Measurements from ENCODE around the gene ENPEP. TPM values are rescaled to one million over a fixed set of nuclear protein-coding genes. Genes with fewer than 3 reads are reported as not detected.
A peak's percentile ranks its signal among the peaks of the same experiment; 100 is the strongest.
"Not testable (repeated sequence)": the region's sequence is repeated elsewhere in the genome, so short reads cannot be mapped to it uniquely, and the experiment has no call there.

Gene ENPEP
- total RNA-seq, 1 donor from 2014 or later = 1.7 TPM

DNA sequence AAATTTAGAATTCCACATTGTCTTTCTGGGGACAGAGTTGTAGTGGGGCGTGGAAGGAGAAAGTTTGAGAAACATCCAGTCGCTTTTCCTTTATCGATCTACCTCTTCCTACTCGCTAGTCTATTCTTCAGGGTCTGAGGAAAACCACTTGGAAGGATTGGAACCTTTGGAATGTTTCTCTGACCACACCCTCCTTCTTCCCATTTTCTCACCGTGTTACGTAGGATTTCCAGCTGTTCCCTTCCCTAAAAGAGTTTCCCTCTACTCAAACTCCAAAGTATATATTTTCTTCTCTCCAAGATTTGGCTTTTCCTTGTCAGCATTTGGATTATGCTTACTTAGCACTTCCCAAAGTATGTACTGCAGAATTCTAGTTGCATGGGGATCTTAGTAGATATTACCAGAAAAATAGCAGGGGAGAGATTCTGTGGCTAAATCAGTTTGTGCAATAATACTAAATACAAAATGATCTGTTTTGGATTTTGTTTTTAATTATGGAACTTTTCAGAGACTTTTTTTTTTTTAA lies 4.9 kb downstream of the ENPEP start:
- TF ChIP-seq, protein P1, sequence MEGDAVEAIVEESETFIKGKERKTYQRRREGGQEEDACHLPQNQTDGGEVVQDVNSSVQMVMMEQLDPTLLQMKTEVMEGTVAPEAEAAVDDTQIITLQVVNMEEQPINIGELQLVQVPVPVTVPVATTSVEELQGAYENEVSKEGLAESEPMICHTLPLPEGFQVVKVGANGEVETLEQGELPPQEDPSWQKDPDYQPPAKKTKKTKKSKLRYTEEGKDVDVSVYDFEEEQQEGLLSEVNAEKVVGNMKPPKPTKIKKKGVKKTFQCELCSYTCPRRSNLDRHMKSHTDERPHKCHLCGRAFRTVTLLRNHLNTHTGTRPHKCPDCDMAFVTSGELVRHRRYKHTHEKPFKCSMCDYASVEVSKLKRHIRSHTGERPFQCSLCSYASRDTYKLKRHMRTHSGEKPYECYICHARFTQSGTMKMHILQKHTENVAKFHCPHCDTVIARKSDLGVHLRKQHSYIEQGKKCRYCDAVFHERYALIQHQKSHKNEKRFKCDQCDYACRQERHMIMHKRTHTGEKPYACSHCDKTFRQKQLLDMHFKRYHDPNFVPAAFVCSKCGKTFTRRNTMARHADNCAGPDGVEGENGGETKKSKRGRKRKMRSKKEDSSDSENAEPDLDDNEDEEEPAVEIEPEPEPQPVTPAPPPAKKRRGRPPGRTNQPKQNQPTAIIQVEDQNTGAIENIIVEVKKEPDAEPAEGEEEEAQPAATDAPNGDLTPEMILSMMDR (IDR thresholded peaks at IDR 0.05) = no peak
- peak overlapping the region in 1 of 2 donors; percentile 7 for H3K27ac ChIP-seq
- H3K4me3 ChIP-seq = no peak overlapping the region
- intact Hi-C loops (cut with DNase I) = no loop called here
- no peaks in the 10 kb centered on the region for H3K36me3 ChIP-seq
- H3K27me3 ChIP-seq = no peaks in the 10 kb centered on the region
- H3K9me3 ChIP-seq = no peaks in the 10 kb centered on the region
- no peaks in the 10 kb centered on the region for H3K4me1 ChIP-seq
- no peak for DNase-seq (ENCODE audit: low spot score in 2 of 2)

GRCh38 chr4:110483516-110483915 lies 7.6 kb downstream of the ENPEP start:
- DNase-seq (ENCODE audit: low spot score in 2 of 2) = no peak
- H3K9me3 ChIP-seq = no peaks in the 10 kb centered on the region

GRCh38 chr4:110484029-110484428 lies 8.1 kb downstream of the ENPEP start:
- intact Hi-C loops (cut with DNase I) = no loop called here
- H3K4me1 ChIP-seq = no peaks in the 10 kb centered on the region
- no peak for DNase-seq (ENCODE audit: low spot score in 2 of 2)
- H3K36me3 ChIP-seq = no peaks in the 10 kb centered on the region
- TF ChIP-seq, protein P1 (IDR thresholded peaks at IDR 0.05) = no peak
- no peaks in the 10 kb centered on the region for H3K9me3 ChIP-seq
- H3K27me3 ChIP-seq = no peaks in the 10 kb centered on the region
- no peak overlapping the region for H3K4me3 ChIP-seq
- no peak overlapping the region for H3K27ac ChIP-seq

More at GRCh38 chr4:110483516-110483915, 7.6 kb downstream of the ENPEP start:
- H3K4me3 ChIP-seq = no peak overlapping the region
- H3K36me3 ChIP-seq = no peaks in the 10 kb centered on the region
- intact Hi-C loops (cut with DNase I) = no loop called here
- no peaks in the 10 kb centered on the region for H3K4me1 ChIP-seq
- no peak overlapping the region for H3K27ac ChIP-seq
- TF ChIP-seq, protein P1 (IDR thresholded peaks at IDR 0.05) = no peak
- H3K27me3 ChIP-seq = no peaks in the 10 kb centered on the region

DNA sequence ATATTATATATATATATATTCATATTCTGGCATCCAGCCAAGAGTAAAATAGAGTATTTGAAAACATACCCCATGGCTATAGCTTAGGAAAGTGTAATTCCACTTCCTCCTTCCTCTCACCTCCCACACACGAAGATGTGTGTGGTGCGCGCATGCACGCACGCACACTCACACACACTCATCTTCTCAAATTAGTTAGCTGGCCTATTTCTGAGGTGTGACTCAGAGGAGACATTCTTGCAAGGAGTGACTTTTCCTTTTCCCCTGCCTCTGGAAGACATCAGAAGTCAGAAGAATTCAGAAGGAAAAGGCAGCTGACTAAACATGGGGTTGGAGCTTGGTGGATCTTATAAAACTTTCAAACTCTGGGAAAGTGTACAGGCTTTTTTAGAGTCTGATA lies 8.8 kb downstream of the ENPEP start:
- H3K27me3 ChIP-seq = no peaks in the 10 kb centered on the region
- no peak for DNase-seq (ENCODE audit: low spot score in 2 of 2)
- H3K4me1 ChIP-seq = no peaks in the 10 kb centered on the region
- no peak overlapping the region for H3K4me3 ChIP-seq
- intact Hi-C loops (cut with DNase I) = no loop called here
- TF ChIP-seq, protein P1 (IDR thresholded peaks at IDR 0.05) = no peak
- no peak overlapping the region for H3K27ac ChIP-seq
- no peaks in the 10 kb centered on the region for H3K9me3 ChIP-seq
- no peaks in the 10 kb centered on the region for H3K36me3 ChIP-seq

- TF ChIP-seq, protein P1 (IDR thresholded peaks at IDR 0.05) = no peak
- Histone ChIP-seq H3K4me1 (no peaks in the 10 kb centered on the region), H3K36me3 (no peaks in the 10 kb centered on the region), H3K27me3 (no peaks in the 10 kb centered on the region), H3K9me3 (no peaks in the 10 kb centered on the region), H3K4me3 (no peak overlapping the region), H3K27ac (no peak overlapping the region)
- no peak for DNase-seq (ENCODE audit: low spot score in 2 of 2)
- intact Hi-C loops (cut with DNase I) = no loop called here
Measured at GRCh38 chr4:110485452-110485851, 9.5 kb downstream of the ENPEP start.

DNA sequence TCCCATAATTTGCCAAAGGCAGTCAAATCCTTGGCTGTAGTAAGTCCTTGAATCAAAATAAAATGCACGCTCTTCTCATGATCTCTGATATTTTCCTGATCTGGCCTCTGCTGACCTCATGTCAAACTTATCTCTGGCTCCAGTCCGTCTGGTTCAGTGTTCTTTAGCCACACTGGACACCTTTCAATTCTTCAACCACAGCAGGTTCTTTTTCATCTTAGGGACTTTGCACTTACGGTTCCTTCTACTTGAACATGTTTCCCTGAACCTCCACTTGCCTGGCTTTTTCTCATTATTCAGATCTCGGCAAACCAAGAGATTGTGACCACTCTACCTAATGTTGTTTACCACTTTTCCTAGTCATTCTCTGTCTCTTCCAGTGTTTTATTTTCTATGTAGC lies 10.3 kb downstream of the ENPEP start:
- H3K9me3 ChIP-seq = no peaks in the 10 kb centered on the region
- no peak for DNase-seq (ENCODE audit: low spot score in 2 of 2)
- no peaks in the 10 kb centered on the region for H3K36me3 ChIP-seq
- TF ChIP-seq, protein P1 (IDR thresholded peaks at IDR 0.05) = no peak
- H3K27ac ChIP-seq = no peak overlapping the region
- no peak overlapping the region for H3K4me3 ChIP-seq
- no peaks in the 10 kb centered on the region for H3K27me3 ChIP-seq
- intact Hi-C loops (cut with DNase I) = no loop called here
- no peaks in the 10 kb centered on the region for H3K4me1 ChIP-seq

GRCh38 chr4:110486850-110487249 lies 10.9 kb downstream of the ENPEP start:
- DNase-seq (ENCODE audit: low spot score in 2 of 2); H3K36me3 ChIP-seq; H3K4me1 ChIP-seq; H3K9me3 ChIP-seq; H3K27me3 ChIP-seq; H3K4me3 ChIP-seq; H3K27ac ChIP-seq; intact Hi-C loops (cut with DNase I): not testable (repeated sequence)

All from ascending aorta (tissue), 2 donors.